Cardiac septum (tissue), 1 donor: ENCODE measurements around the gene PKNOX2. TPM values are rescaled to one million over a fixed set of nuclear protein-coding genes. Genes with fewer than 3 reads are reported as not detected.

Experiments used
- DNase-seq: peaks from one replicate; pipeline ENCODE4 v3.0.0-alpha.2; 2020; ENCODE audit warnings: low spot score
- intact Hi-C: fragments of 100-400 bp; cut with DNase I; formaldehyde crosslinking; loops from one replicate; pipeline ENCODE4 v1.14.0; 2022
- total RNA-seq: library from RNA; stranded (reverse); fragmentation: NEBNext Ultra II Directional; extraction: Animal tissue kit (Norgen Biotek cat#: 25700); gene quantifications from one replicate; pipeline ENCODE4 v1.2.1, GENCODE V29; 2021
- donor health status: DM: no; HTN: no; CAD: no.

PKNOX2 gene
- total RNA-seq, 1 donor from 2014 or later: 7.1 TPM

GRCh38 chr11:125297346-125297915, 132.9 kb downstream of the PKNOX2 start:
- intact Hi-C loops: no loop called here
- DNase-seq: no peak

GRCh38 chr11:125299061-125299615, 134.6 kb downstream of the PKNOX2 start:
- DNase-seq: no peak

GRCh38 chr11:125299821-125300220, 135.3 kb downstream of the PKNOX2 start:
- no peak for DNase-seq
- intact Hi-C loops: no loop called here

More at GRCh38 chr11:125299061-125299615, 134.6 kb downstream of the PKNOX2 start:
- intact Hi-C loops: no loop called here

- no peak for DNase-seq
- intact Hi-C loops: no loop called here
Observed at GRCh38 chr11:125300791-125301218, 136.3 kb downstream of the PKNOX2 start.

GRCh38 chr11:125301346-125301745, 136.8 kb downstream of the PKNOX2 start:
- intact Hi-C loops: no loop called here

GRCh38 chr11:125303186-125303585, 138.6 kb downstream of the PKNOX2 start:
- DNase-seq: no peak
- intact Hi-C loops: no loop called here

More at GRCh38 chr11:125301346-125301745, 136.8 kb downstream of the PKNOX2 start:
- DNase-seq: no peak

- DNase-seq: no peak
- intact Hi-C loops: no loop called here
Observed at GRCh38 chr11:125303694-125304093, 139.1 kb downstream of the PKNOX2 start.

GRCh38 chr11:125304136-125304535, 139.6 kb downstream of the PKNOX2 start:
- intact Hi-C loops: no loop called here
- peak; percentile 57 for DNase-seq

GRCh38 chr11:125304876-125305275, 140.3 kb downstream of the PKNOX2 start:
- DNase-seq: peak; percentile 20
- intact Hi-C loops: no loop called here

GRCh38 chr11:125305345-125305744, 140.8 kb downstream of the PKNOX2 start:
- no peak for DNase-seq
- intact Hi-C loops: no loop called here

GRCh38 chr11:125306476-125306875, 141.9 kb downstream of the PKNOX2 start:
- intact Hi-C loops: no loop called here
- DNase-seq: no peak

GRCh38 chr11:125308246-125308645, 143.7 kb downstream of the PKNOX2 start:
- no peak for DNase-seq
- intact Hi-C loops: no loop called here

- DNase-seq: peak; percentile 73
- intact Hi-C loops: no loop called here
Observed at GRCh38 chr11:125312391-125312790, 147.8 kb downstream of the PKNOX2 start.

GRCh38 chr11:125312812-125313211, 148.3 kb downstream of the PKNOX2 start:
- intact Hi-C loops: no loop called here
- DNase-seq: peak; percentile 31

- intact Hi-C loops: no loop called here
- peak; percentile 68 for DNase-seq
Observed at GRCh38 chr11:125313271-125314219, 149.0 kb downstream of the PKNOX2 start.

- DNase-seq: peak; percentile 71
- intact Hi-C loops: no loop called here
Observed at GRCh38 chr11:125314276-125315078, 149.9 kb downstream of the PKNOX2 start.

GRCh38 chr11:125315079-125315740, 150.7 kb downstream of the PKNOX2 start:
- peak; percentile 76 for DNase-seq

GRCh38 chr11:125317416-125317815, 152.9 kb downstream of the PKNOX2 start:
- DNase-seq: no peak
- intact Hi-C loops: no loop called here

More at GRCh38 chr11:125315079-125315740, 150.7 kb downstream of the PKNOX2 start:
- intact Hi-C loops: no loop called here

- intact Hi-C loops: no loop called here
- no peak for DNase-seq
Observed at GRCh38 chr11:125319649-125320048, 155.1 kb downstream of the PKNOX2 start.
